H1 (cell line): ENCODE data around the gene SPEF1. TPM values are rescaled to one million over a fixed set of nuclear protein-coding genes. Genes with fewer than 3 reads are reported as not detected.
A peak's percentile ranks its signal among the peaks of the same experiment; 100 is the strongest.

Source experiments
- CBX8 ChIP-seq: fragments of 300-800, 300-1000 bp; sonication (generic); IDR thresholded peaks from 2 replicates; pipeline ENCODE4 v1.7.1; 2016; ENCODE audit warnings: low read depth, low read length, borderline replicate concordance
- CREB1 ChIP-seq: IDR thresholded peaks from 2 replicates; pipeline ENCODE4 v1.6.1; 2012; ENCODE audit warnings: inconsistent platforms
- CTBP2 ChIP-seq: IDR thresholded peaks from 2 replicates; pipeline ENCODE4 v1.7.0; 2011; ENCODE audit warnings: borderline replicate concordance, mild to moderate bottlenecking, moderate library complexity, mixed read lengths, low read length; ENCODE audit not compliant: insufficient read depth, insufficient read length
- GTF2F1 ChIP-seq: IDR thresholded peaks from 2 replicates; pipeline ENCODE4 v1.6.1; 2012; ENCODE audit warnings: low read depth, low read length, improper control_type of control experiment, borderline replicate concordance
- POU5F1 ChIP-seq: IDR thresholded peaks from 2 replicates; pipeline ENCODE4 v1.6.1; 2011; ENCODE audit warnings: low read depth, mild to moderate bottlenecking, low read length, moderate library complexity
- SIN3A ChIP-seq, 2 experiments: IDR thresholded peaks in 1 of 2; conservative IDR thresholded peaks in 1 of 2; 2 replicates each; pipeline ENCODE4 v1.6.1; 2011 to 2012; ENCODE audit warnings: low read length in 2 of 2, improper control_type of control experiment in 1 of 2, low read depth in 1 of 2, mild to moderate bottlenecking in 1 of 2
- SIRT6 ChIP-seq: IDR thresholded peaks from one replicate; pipeline ENCODE4 v1.7.1; 2012; ENCODE audit warnings: low read length, inconsistent platforms
- TBP ChIP-seq: IDR thresholded peaks from 2 replicates; pipeline ENCODE4 v1.6.1; 2011; ENCODE audit warnings: low read depth, low read length, improper control_type of control experiment
- YY1 ChIP-seq: IDR thresholded peaks from 2 replicates; pipeline ENCODE4 v1.6.1; 2011; ENCODE audit warnings: low read depth, mild to moderate bottlenecking, low read length
- polyA plus RNA-seq, 7 experiments: library from polyadenylated mRNA; depleted of rRNA in 3 of 7; stranded (reverse) in 5 of 7; unstranded in 2 of 7; fragments of >200 nt in 5 of 7; fragments of 200-250 nt in 2 of 7; gene quantifications; 1 replicate in 5 of 7; 2 replicates in 1 of 7; 4 replicates in 1 of 7; pipeline versions ENCODE4 v1.2.1 to v1.2.3, GENCODE V29; 2011 to 2013; ENCODE audit warnings: missing spikeins in 2 of 7, mixed read lengths in 2 of 7
- total RNA-seq: library from RNA; stranded (reverse); fragmentation: NEBNext Ultra II Directional; extraction: Animal tissue kit (Norgen Biotek cat#: 25700); gene quantifications from 2 replicates; pipeline ENCODE4 v1.2.1, GENCODE V29; 2021
- TF ChIP-seq, protein P1 (sequence below): fragments of 300-600 bp; sonication (generic); IDR thresholded peaks from 2 replicates; pipeline ENCODE4 v1.7.1; 2012; ENCODE audit warnings: low read length, moderate library complexity, mild to moderate bottlenecking, inconsistent platforms; ENCODE audit not compliant: insufficient replicate concordance

Gene SPEF1
- total and polyA plus RNA-seq, 2 of the 8 experiments (the other 6 are each of a cell fraction or from before 2014, with no cell fraction given) = 0.51 to 0.71 TPM

- no peak for TF ChIP-seq SIRT6
- peak; percentile 94 for TF ChIP-seq YY1
- peak; percentile 100 for TF ChIP-seq CREB1
- peak; percentile 46 to 65; a peak in 1 of 4 replicates for TF ChIP-seq SIN3A (conservative IDR thresholded peaks at IDR 0.05 in 1 of 2, IDR thresholded peaks at IDR 0.05 in 1 of 2; ENCODE audit: low read depth in 1 of 2, low read length in 2 of 2)
- TF ChIP-seq, protein P1, sequence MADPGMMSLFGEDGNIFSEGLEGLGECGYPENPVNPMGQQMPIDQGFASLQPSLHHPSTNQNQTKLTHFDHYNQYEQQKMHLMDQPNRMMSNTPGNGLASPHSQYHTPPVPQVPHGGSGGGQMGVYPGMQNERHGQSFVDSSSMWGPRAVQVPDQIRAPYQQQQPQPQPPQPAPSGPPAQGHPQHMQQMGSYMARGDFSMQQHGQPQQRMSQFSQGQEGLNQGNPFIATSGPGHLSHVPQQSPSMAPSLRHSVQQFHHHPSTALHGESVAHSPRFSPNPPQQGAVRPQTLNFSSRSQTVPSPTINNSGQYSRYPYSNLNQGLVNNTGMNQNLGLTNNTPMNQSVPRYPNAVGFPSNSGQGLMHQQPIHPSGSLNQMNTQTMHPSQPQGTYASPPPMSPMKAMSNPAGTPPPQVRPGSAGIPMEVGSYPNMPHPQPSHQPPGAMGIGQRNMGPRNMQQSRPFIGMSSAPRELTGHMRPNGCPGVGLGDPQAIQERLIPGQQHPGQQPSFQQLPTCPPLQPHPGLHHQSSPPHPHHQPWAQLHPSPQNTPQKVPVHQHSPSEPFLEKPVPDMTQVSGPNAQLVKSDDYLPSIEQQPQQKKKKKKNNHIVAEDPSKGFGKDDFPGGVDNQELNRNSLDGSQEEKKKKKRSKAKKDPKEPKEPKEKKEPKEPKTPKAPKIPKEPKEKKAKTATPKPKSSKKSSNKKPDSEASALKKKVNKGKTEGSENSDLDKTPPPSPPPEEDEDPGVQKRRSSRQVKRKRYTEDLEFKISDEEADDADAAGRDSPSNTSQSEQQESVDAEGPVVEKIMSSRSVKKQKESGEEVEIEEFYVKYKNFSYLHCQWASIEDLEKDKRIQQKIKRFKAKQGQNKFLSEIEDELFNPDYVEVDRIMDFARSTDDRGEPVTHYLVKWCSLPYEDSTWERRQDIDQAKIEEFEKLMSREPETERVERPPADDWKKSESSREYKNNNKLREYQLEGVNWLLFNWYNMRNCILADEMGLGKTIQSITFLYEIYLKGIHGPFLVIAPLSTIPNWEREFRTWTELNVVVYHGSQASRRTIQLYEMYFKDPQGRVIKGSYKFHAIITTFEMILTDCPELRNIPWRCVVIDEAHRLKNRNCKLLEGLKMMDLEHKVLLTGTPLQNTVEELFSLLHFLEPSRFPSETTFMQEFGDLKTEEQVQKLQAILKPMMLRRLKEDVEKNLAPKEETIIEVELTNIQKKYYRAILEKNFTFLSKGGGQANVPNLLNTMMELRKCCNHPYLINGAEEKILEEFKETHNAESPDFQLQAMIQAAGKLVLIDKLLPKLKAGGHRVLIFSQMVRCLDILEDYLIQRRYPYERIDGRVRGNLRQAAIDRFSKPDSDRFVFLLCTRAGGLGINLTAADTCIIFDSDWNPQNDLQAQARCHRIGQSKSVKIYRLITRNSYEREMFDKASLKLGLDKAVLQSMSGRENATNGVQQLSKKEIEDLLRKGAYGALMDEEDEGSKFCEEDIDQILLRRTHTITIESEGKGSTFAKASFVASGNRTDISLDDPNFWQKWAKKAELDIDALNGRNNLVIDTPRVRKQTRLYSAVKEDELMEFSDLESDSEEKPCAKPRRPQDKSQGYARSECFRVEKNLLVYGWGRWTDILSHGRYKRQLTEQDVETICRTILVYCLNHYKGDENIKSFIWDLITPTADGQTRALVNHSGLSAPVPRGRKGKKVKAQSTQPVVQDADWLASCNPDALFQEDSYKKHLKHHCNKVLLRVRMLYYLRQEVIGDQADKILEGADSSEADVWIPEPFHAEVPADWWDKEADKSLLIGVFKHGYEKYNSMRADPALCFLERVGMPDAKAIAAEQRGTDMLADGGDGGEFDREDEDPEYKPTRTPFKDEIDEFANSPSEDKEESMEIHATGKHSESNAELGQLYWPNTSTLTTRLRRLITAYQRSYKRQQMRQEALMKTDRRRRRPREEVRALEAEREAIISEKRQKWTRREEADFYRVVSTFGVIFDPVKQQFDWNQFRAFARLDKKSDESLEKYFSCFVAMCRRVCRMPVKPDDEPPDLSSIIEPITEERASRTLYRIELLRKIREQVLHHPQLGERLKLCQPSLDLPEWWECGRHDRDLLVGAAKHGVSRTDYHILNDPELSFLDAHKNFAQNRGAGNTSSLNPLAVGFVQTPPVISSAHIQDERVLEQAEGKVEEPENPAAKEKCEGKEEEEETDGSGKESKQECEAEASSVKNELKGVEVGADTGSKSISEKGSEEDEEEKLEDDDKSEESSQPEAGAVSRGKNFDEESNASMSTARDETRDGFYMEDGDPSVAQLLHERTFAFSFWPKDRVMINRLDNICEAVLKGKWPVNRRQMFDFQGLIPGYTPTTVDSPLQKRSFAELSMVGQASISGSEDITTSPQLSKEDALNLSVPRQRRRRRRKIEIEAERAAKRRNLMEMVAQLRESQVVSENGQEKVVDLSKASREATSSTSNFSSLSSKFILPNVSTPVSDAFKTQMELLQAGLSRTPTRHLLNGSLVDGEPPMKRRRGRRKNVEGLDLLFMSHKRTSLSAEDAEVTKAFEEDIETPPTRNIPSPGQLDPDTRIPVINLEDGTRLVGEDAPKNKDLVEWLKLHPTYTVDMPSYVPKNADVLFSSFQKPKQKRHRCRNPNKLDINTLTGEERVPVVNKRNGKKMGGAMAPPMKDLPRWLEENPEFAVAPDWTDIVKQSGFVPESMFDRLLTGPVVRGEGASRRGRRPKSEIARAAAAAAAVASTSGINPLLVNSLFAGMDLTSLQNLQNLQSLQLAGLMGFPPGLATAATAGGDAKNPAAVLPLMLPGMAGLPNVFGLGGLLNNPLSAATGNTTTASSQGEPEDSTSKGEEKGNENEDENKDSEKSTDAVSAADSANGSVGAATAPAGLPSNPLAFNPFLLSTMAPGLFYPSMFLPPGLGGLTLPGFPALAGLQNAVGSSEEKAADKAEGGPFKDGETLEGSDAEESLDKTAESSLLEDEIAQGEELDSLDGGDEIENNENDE = no peak
- no peak for TF ChIP-seq GTF2F1
- TF ChIP-seq CTBP2 = no peak
- TF ChIP-seq CBX8 = no peak
- no peak for TF ChIP-seq POU5F1
- peak; percentile 55 for TF ChIP-seq TBP
Observed at GRCh38 chr20:3820048-3820900, 39.0 kb upstream of the SPEF1 start, which contains the start of gene AP5S1 (continued).
